ENCODE data around the gene GUCA1C. TPM values are rescaled to one million over a fixed set of nuclear protein-coding genes. Genes with fewer than 3 reads are reported as not detected.
A peak's percentile ranks its signal among the peaks of the same experiment; 100 is the strongest.

Gene GUCA1C
- total RNA-seq, 1 experiment from 2014 or later, result not detected

DNA sequence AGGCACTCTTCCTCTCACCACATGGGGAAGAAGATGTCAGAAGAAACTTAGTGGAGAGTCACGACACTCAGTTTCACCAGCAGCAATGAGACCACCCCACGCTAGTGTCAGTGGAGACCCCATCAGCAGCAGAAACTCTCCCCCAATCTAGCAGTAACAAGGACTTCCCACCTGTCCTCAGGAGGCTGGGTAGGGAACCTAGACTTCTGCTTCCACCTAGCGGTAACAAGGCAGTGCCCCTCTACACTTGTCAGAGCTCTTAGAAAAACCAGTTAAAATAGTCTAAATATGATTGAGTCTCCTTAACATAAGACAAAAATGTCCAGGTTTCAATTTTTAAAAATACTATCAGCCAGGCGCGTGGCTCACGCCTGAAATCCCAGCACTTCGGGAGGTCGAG is 73.8 kb downstream of the GUCA1C start:
- H3K36me3 ChIP-seq (ENCODE audit: control insufficient read depth, insufficient read depth, low read length), result no peaks in the 10 kb centered on the region
- H3K4me1 Mint-ChIP-seq (ENCODE audit: low read depth, unreplicated experiment), result no peaks in the 10 kb centered on the region
- no peaks in the 10 kb centered on the region for H3K9me3 Mint-ChIP-seq (ENCODE audit: unreplicated experiment)
- no peaks in the 10 kb centered on the region for H3K9me3 ChIP-seq
- no peak overlapping the region for H3K4me3 Mint-ChIP-seq (ENCODE audit: unreplicated experiment)
- TF ChIP-seq, protein P1, sequence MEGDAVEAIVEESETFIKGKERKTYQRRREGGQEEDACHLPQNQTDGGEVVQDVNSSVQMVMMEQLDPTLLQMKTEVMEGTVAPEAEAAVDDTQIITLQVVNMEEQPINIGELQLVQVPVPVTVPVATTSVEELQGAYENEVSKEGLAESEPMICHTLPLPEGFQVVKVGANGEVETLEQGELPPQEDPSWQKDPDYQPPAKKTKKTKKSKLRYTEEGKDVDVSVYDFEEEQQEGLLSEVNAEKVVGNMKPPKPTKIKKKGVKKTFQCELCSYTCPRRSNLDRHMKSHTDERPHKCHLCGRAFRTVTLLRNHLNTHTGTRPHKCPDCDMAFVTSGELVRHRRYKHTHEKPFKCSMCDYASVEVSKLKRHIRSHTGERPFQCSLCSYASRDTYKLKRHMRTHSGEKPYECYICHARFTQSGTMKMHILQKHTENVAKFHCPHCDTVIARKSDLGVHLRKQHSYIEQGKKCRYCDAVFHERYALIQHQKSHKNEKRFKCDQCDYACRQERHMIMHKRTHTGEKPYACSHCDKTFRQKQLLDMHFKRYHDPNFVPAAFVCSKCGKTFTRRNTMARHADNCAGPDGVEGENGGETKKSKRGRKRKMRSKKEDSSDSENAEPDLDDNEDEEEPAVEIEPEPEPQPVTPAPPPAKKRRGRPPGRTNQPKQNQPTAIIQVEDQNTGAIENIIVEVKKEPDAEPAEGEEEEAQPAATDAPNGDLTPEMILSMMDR (IDR thresholded peaks at IDR 0.05; ENCODE audit: insufficient read depth in 1 of 2, low read depth in 1 of 2, low read length in 1 of 2, severe bottlenecking in 1 of 2, unreplicated experiment in 1 of 2), result peak in 1 of 2 experiments; percentile 23
- H3K4me3 ChIP-seq (ENCODE audit: low read depth, low read length), result no peak overlapping the region
- no peaks in the 10 kb centered on the region for H3K27me3 ChIP-seq (replicated peaks; ENCODE audit: control insufficient read depth, insufficient read depth, low read length)
- no peaks in the 10 kb centered on the region for H3K4me1 ChIP-seq
- H3K27ac Mint-ChIP-seq (ENCODE audit: unreplicated experiment), result no peak overlapping the region
- ChIA-PET POLR2A (no interaction called here), CTCF (no interaction called here)
- no TSS peak for BruUV-seq (replicated peaks)
- intact Hi-C loops (cut with micrococcal nuclease; ENCODE audit: unreplicated experiment), result loop anchor here (1.0 kb wide), 1 partner anchor 218 kb away; no protein-coding TSS in a partner anchor
- no peaks in the 10 kb centered on the region for H3K36me3 Mint-ChIP-seq (ENCODE audit: insufficient read depth, unreplicated experiment)
- peaks cover 4% of the 10 kb centered on the region for H3K27me3 Mint-ChIP-seq (ENCODE audit: insufficient read depth, unreplicated experiment)
- peak in 1 of 2 experiments; percentile 6 for DNase-seq

DNA sequence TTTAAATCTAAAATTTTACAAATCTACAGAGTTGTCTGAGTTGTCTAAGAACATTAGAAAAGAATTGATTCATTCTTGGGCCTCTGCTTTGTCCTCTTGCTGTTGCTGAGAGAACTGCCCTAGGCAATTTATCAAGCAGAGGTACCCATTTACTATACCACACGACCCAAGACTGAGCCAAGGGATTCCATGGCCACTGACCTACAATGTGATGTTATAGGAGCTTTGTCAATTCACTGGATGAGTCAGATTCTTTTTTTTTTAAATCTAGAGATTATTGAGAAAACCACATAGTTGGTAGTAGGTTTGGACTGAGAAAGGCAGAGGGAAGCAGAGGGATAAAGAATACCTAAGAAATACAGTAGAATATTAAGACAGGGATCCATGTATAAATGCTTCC is 75.8 kb downstream of the GUCA1C start:
- Histone ChIP-seq H3K36me3 (ENCODE audit: control insufficient read depth, insufficient read depth, low read length) (no peaks in the 10 kb centered on the region), H3K27me3 (replicated peaks; ENCODE audit: control insufficient read depth, insufficient read depth, low read length) (no peaks in the 10 kb centered on the region), H3K4me1 (no peaks in the 10 kb centered on the region), H3K4me3 (ENCODE audit: low read depth, low read length) (no peak overlapping the region), H3K9me3 (no peaks in the 10 kb centered on the region)
- Mint-ChIP-seq H3K36me3 (ENCODE audit: insufficient read depth, unreplicated experiment) (no peaks in the 10 kb centered on the region), H3K27ac (ENCODE audit: unreplicated experiment) (no peak overlapping the region), H3K9me3 (ENCODE audit: unreplicated experiment) (no peaks in the 10 kb centered on the region), H3K27me3 (ENCODE audit: insufficient read depth, unreplicated experiment) (peaks cover 7% of the 10 kb centered on the region), H3K4me3 (ENCODE audit: unreplicated experiment) (no peak overlapping the region), H3K4me1 (ENCODE audit: low read depth, unreplicated experiment) (no peaks in the 10 kb centered on the region)
- intact Hi-C loops (cut with micrococcal nuclease; ENCODE audit: unreplicated experiment), result no loop called here
- ChIA-PET POLR2A (no interaction called here), CTCF (no interaction called here)
- TF ChIP-seq, protein P1 (IDR thresholded peaks at IDR 0.05; ENCODE audit: insufficient read depth in 1 of 2, low read depth in 1 of 2, low read length in 1 of 2, severe bottlenecking in 1 of 2, unreplicated experiment in 1 of 2), result no peak
- BruUV-seq (replicated peaks), result no TSS peak
- DNase-seq, result no peak

DNA sequence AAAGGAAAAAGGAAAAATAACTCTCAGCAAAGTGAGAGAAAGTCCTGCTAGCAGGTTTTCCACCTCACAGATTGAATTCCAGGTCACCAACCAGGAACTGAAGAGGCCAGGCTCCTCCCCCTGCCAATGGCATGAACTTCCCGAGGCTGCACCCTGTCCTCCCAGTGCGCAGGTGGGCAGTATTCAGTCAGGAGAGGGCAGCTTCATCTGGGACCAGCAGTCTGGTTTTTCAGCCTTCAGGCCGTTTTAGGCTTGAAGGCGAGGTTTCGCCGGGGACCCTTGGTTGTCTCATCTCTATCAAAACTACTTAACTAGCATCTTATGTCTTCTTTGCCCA is 89.9 kb downstream of the GUCA1C start:
- H3K9me3 Mint-ChIP-seq (ENCODE audit: unreplicated experiment), result no peaks in the 10 kb centered on the region
- intact Hi-C loops (cut with micrococcal nuclease; ENCODE audit: unreplicated experiment), result no loop called here
- no peak overlapping the region for H3K4me3 Mint-ChIP-seq (ENCODE audit: unreplicated experiment)
- no peaks in the 10 kb centered on the region for H3K4me1 Mint-ChIP-seq (ENCODE audit: low read depth, unreplicated experiment)
- peaks cover 6% of the 10 kb centered on the region for H3K27me3 Mint-ChIP-seq (ENCODE audit: insufficient read depth, unreplicated experiment)
- no peaks in the 10 kb centered on the region for H3K36me3 ChIP-seq (ENCODE audit: control insufficient read depth, insufficient read depth, low read length)
- POLR2A ChIA-PET, result no interaction called here
- CTCF ChIA-PET, result no interaction called here
- no peak overlapping the region for H3K4me3 ChIP-seq (ENCODE audit: low read depth, low read length)
- DNase-seq, result no peak
- H3K27me3 ChIP-seq (replicated peaks; ENCODE audit: control insufficient read depth, insufficient read depth, low read length), result no peaks in the 10 kb centered on the region
- no peaks in the 10 kb centered on the region for H3K36me3 Mint-ChIP-seq (ENCODE audit: insufficient read depth, unreplicated experiment)
- BruUV-seq (replicated peaks), result no TSS peak
- no peaks in the 10 kb centered on the region for H3K9me3 ChIP-seq
- H3K27ac Mint-ChIP-seq (ENCODE audit: unreplicated experiment), result no peak overlapping the region
- TF ChIP-seq, protein P1 (IDR thresholded peaks at IDR 0.05; ENCODE audit: insufficient read depth in 1 of 2, low read depth in 1 of 2, low read length in 1 of 2, severe bottlenecking in 1 of 2, unreplicated experiment in 1 of 2), result no peak
- no peaks in the 10 kb centered on the region for H3K4me1 ChIP-seq
